T-helper 1 cell treated with Interleukin-12 subunit alpha and Interleukin-12 subunit beta and Interleukin-4 antibody, amounts not matched to agents 30 μg/mL and 1 μg/mL, for 36 hours (primary cell): Measurements from ENCODE around the gene GALK1.

Experiments
- H3K27ac Mint-ChIP-seq: one replicate; pipeline ENCODE4 v1.8.0; 2021; ENCODE audit warnings: mild to moderate bottlenecking, mixed read lengths
- H3K27me3 Mint-ChIP-seq: one replicate; pipeline ENCODE4 v1.8.0; 2021; ENCODE audit warnings: low read depth, mixed read lengths
- H3K36me3 Mint-ChIP-seq: one replicate; pipeline ENCODE4 v1.8.0; 2021; ENCODE audit warnings: low read depth, mixed read lengths
- H3K4me1 Mint-ChIP-seq: one replicate; pipeline ENCODE4 v1.8.0; 2021; ENCODE audit warnings: low read depth, mixed read lengths
- H3K4me3 Mint-ChIP-seq: one replicate; pipeline ENCODE4 v1.8.0; 2021; ENCODE audit warnings: mild to moderate bottlenecking, moderate library complexity, mixed read lengths
- H3K9me3 Mint-ChIP-seq: one replicate; pipeline ENCODE4 v1.8.0; 2021; ENCODE audit warnings: mixed read lengths

The GALK1 gene

GRCh38 chr17:75752405-75752709 lies 12.6 kb downstream of the GALK1 start:
- H3K36me3 Mint-ChIP-seq, result no peaks in the 10 kb centered on the region
- peaks cover 12% of the 10 kb centered on the region for H3K4me1 Mint-ChIP-seq
- H3K27ac Mint-ChIP-seq, result no peak overlapping the region
- peaks cover 4% of the 10 kb centered on the region for H3K27me3 Mint-ChIP-seq
- H3K9me3 Mint-ChIP-seq, result no peaks in the 10 kb centered on the region
- H3K4me3 Mint-ChIP-seq, result no peak overlapping the region

- H3K27ac Mint-ChIP-seq, result no peak overlapping the region
- H3K4me3 Mint-ChIP-seq, result no peak overlapping the region
- H3K4me1 Mint-ChIP-seq, result peaks cover 12% of the 10 kb centered on the region
- H3K36me3 Mint-ChIP-seq, result no peaks in the 10 kb centered on the region
- H3K27me3 Mint-ChIP-seq, result peaks cover 4% of the 10 kb centered on the region
- no peaks in the 10 kb centered on the region for H3K9me3 Mint-ChIP-seq
These were observed 13.2 kb downstream of the GALK1 start for GRCh38 chr17:75751676-75752404.

GRCh38 chr17:75750661-75751423 lies 14.2 kb downstream of the GALK1 start:
- Mint-ChIP-seq H3K27me3 (peaks cover 4% of the 10 kb centered on the region), H3K27ac (no peak overlapping the region), H3K4me1 (peaks cover 12% of the 10 kb centered on the region), H3K9me3 (no peaks in the 10 kb centered on the region), H3K4me3 (no peak overlapping the region), H3K36me3 (no peaks in the 10 kb centered on the region)

GRCh38 chr17:75749545-75750389 lies 15.2 kb downstream of the GALK1 start:
- no peaks in the 10 kb centered on the region for H3K9me3 Mint-ChIP-seq
- peaks cover 4% of the 10 kb centered on the region for H3K27me3 Mint-ChIP-seq
- no peaks in the 10 kb centered on the region for H3K36me3 Mint-ChIP-seq
- H3K27ac Mint-ChIP-seq, result no peak overlapping the region
- H3K4me1 Mint-ChIP-seq, result peaks cover 10% of the 10 kb centered on the region
- H3K4me3 Mint-ChIP-seq, result no peak overlapping the region

- Mint-ChIP-seq H3K4me1 (peaks cover 7% of the 10 kb centered on the region), H3K27ac (no peak overlapping the region), H3K36me3 (no peaks in the 10 kb centered on the region), H3K4me3 (no peak overlapping the region), H3K27me3 (peaks cover 4% of the 10 kb centered on the region), H3K9me3 (no peaks in the 10 kb centered on the region)
These were observed 16.3 kb downstream of the GALK1 start for GRCh38 chr17:75748706-75749105.

- H3K4me1 Mint-ChIP-seq, result peaks cover 3% of the 10 kb centered on the region
- H3K9me3 Mint-ChIP-seq, result no peaks in the 10 kb centered on the region
- no peaks in the 10 kb centered on the region for H3K36me3 Mint-ChIP-seq
- H3K27me3 Mint-ChIP-seq, result no peaks in the 10 kb centered on the region
- no peak overlapping the region for H3K27ac Mint-ChIP-seq
- H3K4me3 Mint-ChIP-seq, result no peak overlapping the region
These were observed 21.3 kb downstream of the GALK1 start for GRCh38 chr17:75743625-75744206.

GRCh38 chr17:75742337-75742736 lies 22.7 kb downstream of the GALK1 start:
- Mint-ChIP-seq H3K4me1 (peaks cover 7% of the 10 kb centered on the region), H3K36me3 (no peaks in the 10 kb centered on the region), H3K27me3 (no peaks in the 10 kb centered on the region), H3K9me3 (no peaks in the 10 kb centered on the region), H3K27ac (no peak overlapping the region), H3K4me3 (no peak overlapping the region)

- no peak overlapping the region for H3K4me3 Mint-ChIP-seq
- no peaks in the 10 kb centered on the region for H3K27me3 Mint-ChIP-seq
- peaks cover 7% of the 10 kb centered on the region for H3K4me1 Mint-ChIP-seq
- no peaks in the 10 kb centered on the region for H3K9me3 Mint-ChIP-seq
- no peaks in the 10 kb centered on the region for H3K36me3 Mint-ChIP-seq
- no peak overlapping the region for H3K27ac Mint-ChIP-seq
These were observed 24.3 kb downstream of the GALK1 start for GRCh38 chr17:75740631-75741077.

GRCh38 chr17:75740215-75740614 lies 24.8 kb downstream of the GALK1 start:
- no peak overlapping the region for H3K27ac Mint-ChIP-seq
- no peaks in the 10 kb centered on the region for H3K9me3 Mint-ChIP-seq
- H3K4me3 Mint-ChIP-seq, result no peak overlapping the region
- no peaks in the 10 kb centered on the region for H3K36me3 Mint-ChIP-seq
- H3K27me3 Mint-ChIP-seq, result no peaks in the 10 kb centered on the region
- peaks cover 7% of the 10 kb centered on the region for H3K4me1 Mint-ChIP-seq

- Mint-ChIP-seq H3K36me3 (no peaks in the 10 kb centered on the region), H3K27me3 (no peaks in the 10 kb centered on the region), H3K4me1 (peaks cover 7% of the 10 kb centered on the region), H3K27ac (no peak overlapping the region), H3K9me3 (no peaks in the 10 kb centered on the region), H3K4me3 (no peak overlapping the region)
These were observed 25.2 kb downstream of the GALK1 start for GRCh38 chr17:75739801-75740200.

GRCh38 chr17:75739174-75739573 lies 25.8 kb downstream of the GALK1 start:
- Mint-ChIP-seq H3K4me3 (no peak overlapping the region), H3K9me3 (no peaks in the 10 kb centered on the region), H3K4me1 (peaks cover 10% of the 10 kb centered on the region), H3K27me3 (no peaks in the 10 kb centered on the region), H3K36me3 (no peaks in the 10 kb centered on the region), H3K27ac (no peak overlapping the region)

GRCh38 chr17:75738218-75738802 lies 26.7 kb downstream of the GALK1 start:
- H3K36me3 Mint-ChIP-seq, result no peaks in the 10 kb centered on the region
- H3K4me3 Mint-ChIP-seq, result peak overlapping the region; percentile 40
- no peaks in the 10 kb centered on the region for H3K9me3 Mint-ChIP-seq
- peak overlapping the region; percentile 84 for H3K27ac Mint-ChIP-seq
- peaks cover 10% of the 10 kb centered on the region for H3K4me1 Mint-ChIP-seq
- no peaks in the 10 kb centered on the region for H3K27me3 Mint-ChIP-seq

- Mint-ChIP-seq H3K4me3 (no peak overlapping the region), H3K4me1 (peaks cover 10% of the 10 kb centered on the region), H3K36me3 (no peaks in the 10 kb centered on the region), H3K9me3 (no peaks in the 10 kb centered on the region), H3K27ac (no peak overlapping the region), H3K27me3 (no peaks in the 10 kb centered on the region)
These were observed 27.6 kb downstream of the GALK1 start for GRCh38 chr17:75737133-75737962.
